GM21737 (cell line): Measurements from ENCODE around the gene CACNA1G.

Experiments used
- ATAC-seq: cut with Tn5 transposase; IDR thresholded peaks from one replicate; pipeline ENCODE4 v1.9.1; 2021; ENCODE audit warnings: mild to moderate bottlenecking, moderate library complexity; ENCODE audit not compliant: unreplicated experiment

CACNA1G gene

GRCh38 chr17:50609380-50610074 lies 49.0 kb downstream of the CACNA1G start:
- ATAC-seq: no peak

GRCh38 chr17:50611634-50612033 lies 51.1 kb downstream of the CACNA1G start:
- ATAC-seq: no peak

GRCh38 chr17:50612281-50612680 lies 51.8 kb downstream of the CACNA1G start:
- no peak for ATAC-seq

- no peak for ATAC-seq
These were observed 52.8 kb downstream of the CACNA1G start for GRCh38 chr17:50613007-50613992.

- ATAC-seq: no peak
These were observed 54.0 kb downstream of the CACNA1G start for GRCh38 chr17:50614471-50615051.

- ATAC-seq: no peak
These were observed 55.3 kb downstream of the CACNA1G start for GRCh38 chr17:50615828-50616227.

- ATAC-seq: no peak
These were observed 57.8 kb downstream of the CACNA1G start for GRCh38 chr17:50618300-50618699.

- ATAC-seq: no peak
These were observed 58.4 kb downstream of the CACNA1G start for GRCh38 chr17:50618941-50619340.

GRCh38 chr17:50619489-50619888 lies 59.0 kb downstream of the CACNA1G start:
- ATAC-seq: no peak

- no peak for ATAC-seq
These were observed 59.7 kb downstream of the CACNA1G start for GRCh38 chr17:50620237-50620636.

GRCh38 chr17:50620858-50621257 lies 60.3 kb downstream of the CACNA1G start:
- ATAC-seq: no peak

GRCh38 chr17:50621574-50622031 lies 61.1 kb downstream of the CACNA1G start:
- ATAC-seq: no peak

- ATAC-seq: no peak
These were observed 63.9 kb downstream of the CACNA1G start for GRCh38 chr17:50624321-50624934.

GRCh38 chr17:50625032-50625871 lies 64.7 kb downstream of the CACNA1G start:
- ATAC-seq: no peak

GRCh38 chr17:50626037-50626574 lies 65.6 kb downstream of the CACNA1G start:
- ATAC-seq: no peak

- no peak for ATAC-seq
These were observed 66.7 kb downstream of the CACNA1G start for GRCh38 chr17:50627036-50627781.

GRCh38 chr17:50627782-50628601 lies 67.5 kb downstream of the CACNA1G start:
- no peak for ATAC-seq

GRCh38 chr17:50629902-50630301 lies 69.4 kb downstream of the CACNA1G start:
- no peak for ATAC-seq
